Memory B cell (primary cell): ENCODE measurements around the gene RALGAPA1.

Source experiments
- ATAC-seq: fragments of 150-1000 bp; cut with Tn5 transposase; 2 replicates; pipeline ENCODE4 v1.10.0; 2021; ENCODE audit warnings: low read depth, mild to moderate bottlenecking, moderate library complexity
- DNase-seq, 2 donors: peaks; one replicate each; pipeline ENCODE4 v3.0.0; 2022; ENCODE audit warnings: low spot score in 2 of 2
- H3K27ac Mint-ChIP-seq: one replicate; pipeline ENCODE4 v1.8.0; 2022; ENCODE audit warnings: mild to moderate bottlenecking, moderate library complexity, mixed read lengths
- H3K27me3 Mint-ChIP-seq: one replicate; pipeline ENCODE4 v1.8.0; 2022; ENCODE audit warnings: mixed read lengths
- H3K36me3 Mint-ChIP-seq: one replicate; pipeline ENCODE4 v1.8.0; 2022; ENCODE audit warnings: mild to moderate bottlenecking, mixed read lengths
- H3K4me1 Mint-ChIP-seq: one replicate; pipeline ENCODE4 v1.8.0; 2022; ENCODE audit warnings: mixed read lengths
- H3K4me3 Mint-ChIP-seq: one replicate; pipeline ENCODE4 v1.8.0; 2022; ENCODE audit warnings: mild to moderate bottlenecking, moderate library complexity, mixed read lengths
- H3K9me3 Mint-ChIP-seq: one replicate; pipeline ENCODE4 v1.8.0; 2022; ENCODE audit warnings: mixed read lengths

Gene RALGAPA1

GRCh38 chr14:35715079-35715478, 94.0 kb downstream of the RALGAPA1 start:
- DNase-seq (no peak), ATAC-seq (no peak)
- Mint-ChIP-seq H3K36me3 (peaks cover 39% of the 10 kb centered on the region), H3K27ac (no peak overlapping the region), H3K27me3 (no peaks in the 10 kb centered on the region), H3K9me3 (no peaks in the 10 kb centered on the region), H3K4me3 (no peak overlapping the region), H3K4me1 (no peaks in the 10 kb centered on the region)

GRCh38 chr14:35712466-35712865, 96.6 kb downstream of the RALGAPA1 start:
- Mint-ChIP-seq H3K9me3 (no peaks in the 10 kb centered on the region), H3K27me3 (no peaks in the 10 kb centered on the region), H3K36me3 (peaks cover 46% of the 10 kb centered on the region), H3K4me1 (no peaks in the 10 kb centered on the region), H3K27ac (no peak overlapping the region), H3K4me3 (no peak overlapping the region)
- DNase-seq (no peak), ATAC-seq (no peak)

GRCh38 chr14:35708062-35708461, 101.0 kb downstream of the RALGAPA1 start:
- Mint-ChIP-seq H3K36me3 (peaks cover 45% of the 10 kb centered on the region), H3K4me3 (no peak overlapping the region), H3K27me3 (no peaks in the 10 kb centered on the region), H3K4me1 (no peaks in the 10 kb centered on the region), H3K27ac (no peak overlapping the region), H3K9me3 (no peaks in the 10 kb centered on the region)
- ATAC-seq: no peak
- no peak for DNase-seq

GRCh38 chr14:35705636-35706035, 103.5 kb downstream of the RALGAPA1 start:
- Mint-ChIP-seq H3K4me3 (no peak overlapping the region), H3K9me3 (no peaks in the 10 kb centered on the region), H3K27me3 (no peaks in the 10 kb centered on the region), H3K36me3 (peaks cover 33% of the 10 kb centered on the region), H3K27ac (no peak overlapping the region), H3K4me1 (no peaks in the 10 kb centered on the region)
- ATAC-seq: no peak
- DNase-seq: no peak

- peaks cover 32% of the 10 kb centered on the region for H3K36me3 Mint-ChIP-seq
- ATAC-seq (no peak), DNase-seq (no peak)
- H3K27ac Mint-ChIP-seq: no peak overlapping the region
- H3K4me1 Mint-ChIP-seq: no peaks in the 10 kb centered on the region
- no peak overlapping the region for H3K4me3 Mint-ChIP-seq
- no peaks in the 10 kb centered on the region for H3K27me3 Mint-ChIP-seq
- H3K9me3 Mint-ChIP-seq: no peaks in the 10 kb centered on the region
These were observed 104.2 kb downstream of the RALGAPA1 start for GRCh38 chr14:35704793-35705493.

- no peak for DNase-seq
- ATAC-seq: no peak
- H3K27ac Mint-ChIP-seq: no peak overlapping the region
- H3K36me3 Mint-ChIP-seq: peaks cover 12% of the 10 kb centered on the region
- no peaks in the 10 kb centered on the region for H3K27me3 Mint-ChIP-seq
- H3K9me3 Mint-ChIP-seq: no peaks in the 10 kb centered on the region
- H3K4me3 Mint-ChIP-seq: no peak overlapping the region
- no peaks in the 10 kb centered on the region for H3K4me1 Mint-ChIP-seq
These were observed 107.6 kb downstream of the RALGAPA1 start for GRCh38 chr14:35701531-35701930.

GRCh38 chr14:35699791-35700444, 109.2 kb downstream of the RALGAPA1 start:
- Mint-ChIP-seq H3K4me1 (no peaks in the 10 kb centered on the region), H3K36me3 (peaks cover 1% of the 10 kb centered on the region), H3K9me3 (no peaks in the 10 kb centered on the region), H3K27ac (no peak overlapping the region), H3K27me3 (no peaks in the 10 kb centered on the region), H3K4me3 (no peak overlapping the region)
- no peak for DNase-seq
- no peak for ATAC-seq

GRCh38 chr14:35696575-35696974, 112.5 kb downstream of the RALGAPA1 start:
- H3K4me1 Mint-ChIP-seq: no peaks in the 10 kb centered on the region

GRCh38 chr14:35696119-35696518, 113.0 kb downstream of the RALGAPA1 start:
- no peaks in the 10 kb centered on the region for H3K4me1 Mint-ChIP-seq
- no peak overlapping the region for H3K27ac Mint-ChIP-seq
- no peaks in the 10 kb centered on the region for H3K27me3 Mint-ChIP-seq
- DNase-seq: no peak
- no peaks in the 10 kb centered on the region for H3K9me3 Mint-ChIP-seq
- no peak overlapping the region for H3K4me3 Mint-ChIP-seq
- no peak for ATAC-seq
- no peaks in the 10 kb centered on the region for H3K36me3 Mint-ChIP-seq

More at GRCh38 chr14:35696575-35696974, 112.5 kb downstream of the RALGAPA1 start:
- H3K36me3 Mint-ChIP-seq: no peaks in the 10 kb centered on the region
- DNase-seq: no peak
- ATAC-seq: no peak
- H3K27ac Mint-ChIP-seq: peak overlapping the region; percentile 43
- H3K27me3 Mint-ChIP-seq: no peaks in the 10 kb centered on the region
- no peak overlapping the region for H3K4me3 Mint-ChIP-seq
- no peaks in the 10 kb centered on the region for H3K9me3 Mint-ChIP-seq

- H3K9me3 Mint-ChIP-seq: no peaks in the 10 kb centered on the region
- ATAC-seq: no peak
- no peak for DNase-seq
- H3K4me1 Mint-ChIP-seq: no peaks in the 10 kb centered on the region
- no peaks in the 10 kb centered on the region for H3K27me3 Mint-ChIP-seq
- no peak overlapping the region for H3K27ac Mint-ChIP-seq
- no peak overlapping the region for H3K4me3 Mint-ChIP-seq
- H3K36me3 Mint-ChIP-seq: no peaks in the 10 kb centered on the region
These were observed 113.4 kb downstream of the RALGAPA1 start for GRCh38 chr14:35695647-35696046.

GRCh38 chr14:35695072-35695471, 114.0 kb downstream of the RALGAPA1 start:
- DNase-seq: no peak
- Mint-ChIP-seq H3K27ac (no peak overlapping the region), H3K9me3 (no peaks in the 10 kb centered on the region), H3K4me3 (no peak overlapping the region), H3K27me3 (no peaks in the 10 kb centered on the region), H3K36me3 (no peaks in the 10 kb centered on the region), H3K4me1 (no peaks in the 10 kb centered on the region)
- ATAC-seq: no peak

GRCh38 chr14:35689000-35689460, 120.1 kb downstream of the RALGAPA1 start:
- H3K4me1 Mint-ChIP-seq: peaks cover 4% of the 10 kb centered on the region
- H3K27me3 Mint-ChIP-seq: no peaks in the 10 kb centered on the region
- H3K4me3 Mint-ChIP-seq: no peak overlapping the region
- peak overlapping the region; percentile 66 for H3K27ac Mint-ChIP-seq
- ATAC-seq (no peak), DNase-seq (no peak)
- H3K36me3 Mint-ChIP-seq: peaks cover 9% of the 10 kb centered on the region
- H3K9me3 Mint-ChIP-seq: no peaks in the 10 kb centered on the region

GRCh38 chr14:35688126-35688826, 120.8 kb downstream of the RALGAPA1 start:
- Mint-ChIP-seq H3K27ac (no peak overlapping the region), H3K36me3 (peaks cover 12% of the 10 kb centered on the region), H3K27me3 (no peaks in the 10 kb centered on the region), H3K9me3 (no peaks in the 10 kb centered on the region), H3K4me1 (peaks cover 4% of the 10 kb centered on the region), H3K4me3 (no peak overlapping the region)
- DNase-seq (no peak), ATAC-seq (no peak)

- Mint-ChIP-seq H3K4me3 (no peak overlapping the region), H3K9me3 (no peaks in the 10 kb centered on the region), H3K27me3 (no peaks in the 10 kb centered on the region), H3K4me1 (peaks cover 4% of the 10 kb centered on the region), H3K36me3 (peaks cover 12% of the 10 kb centered on the region), H3K27ac (no peak overlapping the region)
- ATAC-seq: peak; percentile 70
- DNase-seq: no peak
These were observed 121.7 kb downstream of the RALGAPA1 start for GRCh38 chr14:35687335-35687939.
